ENCODE results near the gene LRRD1. TPM values are rescaled to one million over a fixed set of nuclear protein-coding genes. Genes with fewer than 3 reads are reported as not detected.
"Not testable (repeated sequence)": the region's sequence is repeated elsewhere in the genome, so short reads cannot be mapped to it uniquely, and the experiment has no call there.

Gene LRRD1
- total and polyA plus RNA-seq, 2 donors, result 0.05 TPM

- peaks cover 0 to 14% of the 10 kb centered on the region in 2 donors for H3K9me3 ChIP-seq (ENCODE audit: control insufficient read depth in 2 of 2, insufficient read depth in 1 of 2, low read length in 1 of 2)
- not testable (repeated sequence) for H3K36me3 ChIP-seq (ENCODE audit: control insufficient read depth in 2 of 2, insufficient read depth in 2 of 2, low read length in 1 of 2); DNase-seq (ENCODE audit: low read depth in 6 of 9, low spot score in 9 of 9); H3K4me1 ChIP-seq (ENCODE audit: control insufficient read depth in 2 of 2, insufficient read depth in 2 of 2, low read length in 2 of 2); H3K27me3 ChIP-seq (ENCODE audit: control insufficient read depth in 2 of 2, insufficient read depth in 1 of 2, low read length in 1 of 2); H3K27ac ChIP-seq (ENCODE audit: low read depth in 1 of 2, low read length in 1 of 2); H3K4me3 ChIP-seq (ENCODE audit: low read length in 2 of 2)
- 96% methylated on average over 15 of the region's 15 CpGs for WGBS
Observed at GRCh38 chr7:92189246-92189645, 10.3 kb upstream of the LRRD1 start.

GRCh38 chr7:92184294-92184693 is 5.4 kb upstream of the LRRD1 start:
- H3K27me3 ChIP-seq (ENCODE audit: control insufficient read depth in 2 of 2, insufficient read depth in 1 of 2, low read length in 1 of 2); H3K36me3 ChIP-seq (ENCODE audit: control insufficient read depth in 2 of 2, insufficient read depth in 2 of 2, low read length in 1 of 2); H3K27ac ChIP-seq (ENCODE audit: low read depth in 1 of 2, low read length in 1 of 2); H3K4me1 ChIP-seq (ENCODE audit: control insufficient read depth in 2 of 2, insufficient read depth in 2 of 2, low read length in 2 of 2); H3K4me3 ChIP-seq (ENCODE audit: low read length in 2 of 2); H3K9me3 ChIP-seq (ENCODE audit: control insufficient read depth in 2 of 2, insufficient read depth in 1 of 2, low read length in 1 of 2); DNase-seq (ENCODE audit: low read depth in 6 of 9, low spot score in 9 of 9): not testable (repeated sequence)
- WGBS, result 100% methylated on average over 1 of the region's 1 CpG

GRCh38 chr7:92177362-92177761 is 1.6 kb downstream of the LRRD1 start:
- no peaks in the 10 kb centered on the region for H3K9me3 ChIP-seq (ENCODE audit: control insufficient read depth in 2 of 2, insufficient read depth in 1 of 2, low read length in 1 of 2)
- H3K4me3 ChIP-seq (ENCODE audit: low read length in 2 of 2), result no peak overlapping the region
- H3K27ac ChIP-seq (ENCODE audit: low read depth in 1 of 2, low read length in 1 of 2), result no peak overlapping the region
- no peak for DNase-seq (ENCODE audit: low read depth in 6 of 9, low spot score in 9 of 9)
- no peaks in the 10 kb centered on the region for H3K36me3 ChIP-seq (ENCODE audit: control insufficient read depth in 2 of 2, insufficient read depth in 2 of 2, low read length in 1 of 2)
- H3K4me1 ChIP-seq (ENCODE audit: control insufficient read depth in 2 of 2, insufficient read depth in 2 of 2, low read length in 2 of 2), result peaks cover 0 to 8% of the 10 kb centered on the region in 2 donors
- H3K27me3 ChIP-seq (ENCODE audit: control insufficient read depth in 2 of 2, insufficient read depth in 1 of 2, low read length in 1 of 2), result peaks cover 0 to 11% of the 10 kb centered on the region in 2 donors

- H3K36me3 ChIP-seq (ENCODE audit: control insufficient read depth in 2 of 2, insufficient read depth in 2 of 2, low read length in 1 of 2); H3K27ac ChIP-seq (ENCODE audit: low read depth in 1 of 2, low read length in 1 of 2); H3K4me3 ChIP-seq (ENCODE audit: low read length in 2 of 2); H3K9me3 ChIP-seq (ENCODE audit: control insufficient read depth in 2 of 2, insufficient read depth in 1 of 2, low read length in 1 of 2); DNase-seq (ENCODE audit: low read depth in 6 of 9, low spot score in 9 of 9); H3K4me1 ChIP-seq (ENCODE audit: control insufficient read depth in 2 of 2, insufficient read depth in 2 of 2, low read length in 2 of 2); H3K27me3 ChIP-seq (ENCODE audit: control insufficient read depth in 2 of 2, insufficient read depth in 1 of 2, low read length in 1 of 2): not testable (repeated sequence)
- WGBS, result 97% methylated on average over 2 of the region's 2 CpGs
Observed at GRCh38 chr7:92169529-92169928, 9.4 kb downstream of the LRRD1 start.

GRCh38 chr7:92161271-92161670 is 17.7 kb downstream of the LRRD1 start:
- Histone ChIP-seq H3K4me3 (ENCODE audit: low read length in 2 of 2) (no peak overlapping the region), H3K9me3 (ENCODE audit: control insufficient read depth in 2 of 2, insufficient read depth in 1 of 2, low read length in 1 of 2) (no peaks in the 10 kb centered on the region), H3K4me1 (ENCODE audit: control insufficient read depth in 2 of 2, insufficient read depth in 2 of 2, low read length in 2 of 2) (no peaks in the 10 kb centered on the region), H3K27me3 (ENCODE audit: control insufficient read depth in 2 of 2, insufficient read depth in 1 of 2, low read length in 1 of 2) (no peaks in the 10 kb centered on the region), H3K27ac (ENCODE audit: low read depth in 1 of 2, low read length in 1 of 2) (no peak overlapping the region), H3K36me3 (ENCODE audit: control insufficient read depth in 2 of 2, insufficient read depth in 2 of 2, low read length in 1 of 2) (no peaks in the 10 kb centered on the region)
- DNase-seq (ENCODE audit: low read depth in 6 of 9, low spot score in 9 of 9), result no peak
- WGBS, result 96% methylated on average over 1 of the region's 1 CpG

GRCh38 chr7:92158660-92159575 is 20.0 kb downstream of the LRRD1 start:
- Histone ChIP-seq H3K9me3 (ENCODE audit: control insufficient read depth in 2 of 2, insufficient read depth in 1 of 2, low read length in 1 of 2) (no peaks in the 10 kb centered on the region), H3K36me3 (ENCODE audit: control insufficient read depth in 2 of 2, insufficient read depth in 2 of 2, low read length in 1 of 2) (no peaks in the 10 kb centered on the region), H3K27ac (ENCODE audit: low read depth in 1 of 2, low read length in 1 of 2) (no peak overlapping the region), H3K27me3 (ENCODE audit: control insufficient read depth in 2 of 2, insufficient read depth in 1 of 2, low read length in 1 of 2) (no peaks in the 10 kb centered on the region), H3K4me3 (ENCODE audit: low read length in 2 of 2) (no peak overlapping the region), H3K4me1 (ENCODE audit: control insufficient read depth in 2 of 2, insufficient read depth in 2 of 2, low read length in 2 of 2) (no peaks in the 10 kb centered on the region)
- 96% methylated on average over 3 of the region's 3 CpGs for WGBS
- no peak for DNase-seq (ENCODE audit: low read depth in 6 of 9, low spot score in 9 of 9)

GRCh38 chr7:92156990-92157389 is 22.0 kb downstream of the LRRD1 start:
- Histone ChIP-seq H3K4me1 (ENCODE audit: control insufficient read depth in 2 of 2, insufficient read depth in 2 of 2, low read length in 2 of 2) (no peaks in the 10 kb centered on the region), H3K36me3 (ENCODE audit: control insufficient read depth in 2 of 2, insufficient read depth in 2 of 2, low read length in 1 of 2) (no peaks in the 10 kb centered on the region), H3K9me3 (ENCODE audit: control insufficient read depth in 2 of 2, insufficient read depth in 1 of 2, low read length in 1 of 2) (no peaks in the 10 kb centered on the region), H3K27me3 (ENCODE audit: control insufficient read depth in 2 of 2, insufficient read depth in 1 of 2, low read length in 1 of 2) (no peaks in the 10 kb centered on the region), H3K27ac (ENCODE audit: low read depth in 1 of 2, low read length in 1 of 2) (no peak overlapping the region), H3K4me3 (ENCODE audit: low read length in 2 of 2) (no peak overlapping the region)
- no peak for DNase-seq (ENCODE audit: low read depth in 6 of 9, low spot score in 9 of 9)

- Histone ChIP-seq H3K27me3 (ENCODE audit: control insufficient read depth in 2 of 2, insufficient read depth in 1 of 2, low read length in 1 of 2) (no peaks in the 10 kb centered on the region), H3K4me1 (ENCODE audit: control insufficient read depth in 2 of 2, insufficient read depth in 2 of 2, low read length in 2 of 2) (no peaks in the 10 kb centered on the region), H3K4me3 (ENCODE audit: low read length in 2 of 2) (no peak overlapping the region), H3K27ac (ENCODE audit: low read depth in 1 of 2, low read length in 1 of 2) (no peak overlapping the region), H3K9me3 (ENCODE audit: control insufficient read depth in 2 of 2, insufficient read depth in 1 of 2, low read length in 1 of 2) (no peaks in the 10 kb centered on the region), H3K36me3 (ENCODE audit: control insufficient read depth in 2 of 2, insufficient read depth in 2 of 2, low read length in 1 of 2) (no peaks in the 10 kb centered on the region)
- no peak for DNase-seq (ENCODE audit: low read depth in 6 of 9, low spot score in 9 of 9)
- 96% methylated on average over 1 of the region's 1 CpG for WGBS
Observed at GRCh38 chr7:92155108-92155739, 23.7 kb downstream of the LRRD1 start.

GRCh38 chr7:92150450-92151017 is 28.4 kb downstream of the LRRD1 start:
- 77% methylated on average over 1 of the region's 1 CpG for WGBS
- DNase-seq (ENCODE audit: low read depth in 6 of 9, low spot score in 9 of 9), result no peak
- H3K4me1 ChIP-seq (ENCODE audit: control insufficient read depth in 2 of 2, insufficient read depth in 2 of 2, low read length in 2 of 2), result no peaks in the 10 kb centered on the region
- H3K4me3 ChIP-seq (ENCODE audit: low read length in 2 of 2), result no peak overlapping the region
- no peaks in the 10 kb centered on the region for H3K9me3 ChIP-seq (ENCODE audit: control insufficient read depth in 2 of 2, insufficient read depth in 1 of 2, low read length in 1 of 2)
- no peaks in the 10 kb centered on the region for H3K36me3 ChIP-seq (ENCODE audit: control insufficient read depth in 2 of 2, insufficient read depth in 2 of 2, low read length in 1 of 2)
- no peaks in the 10 kb centered on the region for H3K27me3 ChIP-seq (ENCODE audit: control insufficient read depth in 2 of 2, insufficient read depth in 1 of 2, low read length in 1 of 2)
- H3K27ac ChIP-seq (ENCODE audit: low read depth in 1 of 2, low read length in 1 of 2), result no peak overlapping the region

Data from thymus (tissue), 11 donors.